ENCODE measurements around the gene CILP. TPM values are rescaled to one million over a fixed set of nuclear protein-coding genes. Genes with fewer than 3 reads are reported as not detected.
A peak's percentile ranks its signal among the peaks of the same experiment; 100 is the strongest.
"Not testable (repeated sequence)": the region's sequence is repeated elsewhere in the genome, so short reads cannot be mapped to it uniquely, and the experiment has no call there.

The CILP gene
- total RNA-seq, 1 experiment from 2014 or later, result 0.03 TPM

GRCh38 chr15:65194826-65195547 lies 16.3 kb downstream of the CILP start:
- DNase-seq (ENCODE audit: low spot score), result no peak

GRCh38 chr15:65192016-65192415 lies 19.3 kb downstream of the CILP start:
- DNase-seq (ENCODE audit: low spot score), result peak; percentile 25

GRCh38 chr15:65189102-65189740 lies 22.1 kb downstream of the CILP start:
- DNase-seq (ENCODE audit: low spot score), result peak; percentile 82

GRCh38 chr15:65188472-65188871 lies 22.8 kb downstream of the CILP start:
- DNase-seq (ENCODE audit: low spot score), result not testable (repeated sequence)

- DNase-seq (ENCODE audit: low spot score), result peak; percentile 95
Measured at GRCh38 chr15:65184868-65185717, 26.2 kb downstream of the CILP start, which contains the start of gene CLPX. Gene CLPX (minus strand): TSS chr15:65185342. CDS start chr15:65185153, 189 bp downstream.

- peak; percentile 73 for DNase-seq (ENCODE audit: low spot score)
Measured at GRCh38 chr15:65184305-65184867, 26.9 kb downstream of the CILP start.

GRCh38 chr15:65183865-65184159 lies 27.5 kb downstream of the CILP start:
- no peak for DNase-seq (ENCODE audit: low spot score)

GRCh38 chr15:65182538-65182937 lies 28.7 kb downstream of the CILP start:
- no peak for DNase-seq (ENCODE audit: low spot score)

GRCh38 chr15:65181582-65182353 lies 29.5 kb downstream of the CILP start:
- not testable (repeated sequence) for DNase-seq (ENCODE audit: low spot score)

- DNase-seq (ENCODE audit: low spot score), result no peak
Measured at GRCh38 chr15:65180167-65180566, 31.1 kb downstream of the CILP start.

GRCh38 chr15:65177901-65178300 lies 33.4 kb downstream of the CILP start:
- peak; percentile 42 for DNase-seq (ENCODE audit: low spot score)

GRCh38 chr15:65176056-65176455 lies 35.2 kb downstream of the CILP start:
- DNase-seq (ENCODE audit: low spot score), result no peak

- no peak for DNase-seq (ENCODE audit: low spot score)
Measured at GRCh38 chr15:65175511-65175910, 35.8 kb downstream of the CILP start.

GRCh38 chr15:65174509-65174908 lies 36.8 kb downstream of the CILP start:
- DNase-seq (ENCODE audit: low spot score), result no peak

- no peak for DNase-seq (ENCODE audit: low spot score)
Measured at GRCh38 chr15:65172531-65172930, 38.7 kb downstream of the CILP start.

GRCh38 chr15:65171428-65171827 lies 39.8 kb downstream of the CILP start:
- DNase-seq (ENCODE audit: low spot score), result peak; percentile 17

- DNase-seq (ENCODE audit: low spot score), result no peak
Measured at GRCh38 chr15:65165875-65166274, 45.4 kb downstream of the CILP start.

- DNase-seq (ENCODE audit: low spot score), result no peak
Measured at GRCh38 chr15:65164139-65164538, 47.1 kb downstream of the CILP start.

GRCh38 chr15:65163041-65163440 lies 48.2 kb downstream of the CILP start:
- no peak for DNase-seq (ENCODE audit: low spot score)

- no peak for DNase-seq (ENCODE audit: low spot score)
Measured at GRCh38 chr15:65156692-65157091, 54.6 kb downstream of the CILP start.

- DNase-seq (ENCODE audit: low spot score), result no peak
Measured at GRCh38 chr15:65154720-65155119, 56.6 kb downstream of the CILP start.

Data from HT-29 (cell line).